ENCODE measurements around the gene CALCB.

Gene CALCB

GRCh38 chr11:15118431-15118830 is 45.0 kb downstream of the CALCB start:
- H2AK5ac ChIP-seq (ENCODE audit: low read length): no peak overlapping the region
- no peak overlapping the region for H3K4me3 ChIP-seq (ENCODE audit: low read depth, low read length)
- no peak overlapping the region for H3K27ac ChIP-seq (ENCODE audit: low read depth, low read length)
- H3K18ac ChIP-seq (ENCODE audit: low read length): no peak overlapping the region
- no peak overlapping the region for H2AFZ ChIP-seq (ENCODE audit: insufficient read depth, low read length, poor library complexity)
- no peak overlapping the region for H4K12ac ChIP-seq (ENCODE audit: low read depth, low read length)
- no peaks in the 10 kb centered on the region for H3K79me2 ChIP-seq (ENCODE audit: control insufficient read depth, insufficient read depth, low read length, poor library complexity)
- H3K23ac ChIP-seq (ENCODE audit: low read length): no peak overlapping the region
- H3K9ac ChIP-seq (ENCODE audit: low read length): no peak overlapping the region
- H4K8ac ChIP-seq (ENCODE audit: low read depth, low read length): no peak overlapping the region
- H2BK120ac ChIP-seq (ENCODE audit: insufficient read depth, low read length, poor library complexity): no peak overlapping the region
- H3K4ac ChIP-seq (ENCODE audit: low read depth, low read length): no peak overlapping the region
- H3K36me3 ChIP-seq (ENCODE audit: control insufficient read depth in 1 of 2, insufficient read depth in 2 of 2, low read length in 2 of 2): no peaks in the 10 kb centered on the region
- H2BK12ac ChIP-seq (ENCODE audit: low read length): no peak overlapping the region
- peaks cover 3% of the 10 kb centered on the region for H3K9me3 ChIP-seq (ENCODE audit: insufficient read depth, low read depth, low read length)
- H3K14ac ChIP-seq (ENCODE audit: low read length): no peak overlapping the region
- H3K27me3 ChIP-seq (ENCODE audit: insufficient read depth, low read length): peaks cover 11% of the 10 kb centered on the region
- H3K4me1 ChIP-seq (ENCODE audit: control insufficient read depth in 1 of 2, insufficient read depth in 2 of 2, low read length in 2 of 2): peaks cover 0 to 4% of the 10 kb centered on the region in 2 experiments
- no peak overlapping the region for H2BK5ac ChIP-seq (ENCODE audit: low read depth, low read length, poor library complexity)
- no peak for DNase-seq
- no peak overlapping the region for H4K91ac ChIP-seq (ENCODE audit: low read depth, low read length)
- H3K79me1 ChIP-seq (ENCODE audit: low read length): no peaks in the 10 kb centered on the region
- no peak overlapping the region for H3K4me2 ChIP-seq (ENCODE audit: low read length)

- Histone ChIP-seq H3K79me1 (ENCODE audit: low read length) (no peaks in the 10 kb centered on the region), H3K9ac (ENCODE audit: low read length) (no peak overlapping the region), H3K27me3 (ENCODE audit: insufficient read depth, low read length) (peaks cover 8% of the 10 kb centered on the region), H3K4me2 (ENCODE audit: low read length) (no peak overlapping the region), H4K8ac (ENCODE audit: low read depth, low read length) (no peak overlapping the region), H3K4me3 (ENCODE audit: low read depth, low read length) (no peak overlapping the region), H2AFZ (ENCODE audit: insufficient read depth, low read length, poor library complexity) (no peak overlapping the region), H2AK5ac (ENCODE audit: low read length) (no peak overlapping the region), H3K18ac (ENCODE audit: low read length) (no peak overlapping the region), H4K12ac (ENCODE audit: low read depth, low read length) (no peak overlapping the region), H3K36me3 (ENCODE audit: control insufficient read depth in 1 of 2, insufficient read depth in 2 of 2, low read length in 2 of 2) (no peaks in the 10 kb centered on the region), H3K4me1 (ENCODE audit: control insufficient read depth in 1 of 2, insufficient read depth in 2 of 2, low read length in 2 of 2) (peaks cover 0 to 4% of the 10 kb centered on the region in 2 experiments), H3K23ac (ENCODE audit: low read length) (no peak overlapping the region), H2BK12ac (ENCODE audit: low read length) (no peak overlapping the region), H3K27ac (ENCODE audit: low read depth, low read length) (no peak overlapping the region), H4K91ac (ENCODE audit: low read depth, low read length) (no peak overlapping the region), H3K79me2 (ENCODE audit: control insufficient read depth, insufficient read depth, low read length, poor library complexity) (no peaks in the 10 kb centered on the region), H3K14ac (ENCODE audit: low read length) (no peak overlapping the region), H3K4ac (ENCODE audit: low read depth, low read length) (no peak overlapping the region), H3K9me3 (ENCODE audit: insufficient read depth, low read depth, low read length) (peaks cover 3% of the 10 kb centered on the region), H2BK5ac (ENCODE audit: low read depth, low read length, poor library complexity) (no peak overlapping the region), H2BK120ac (ENCODE audit: insufficient read depth, low read length, poor library complexity) (no peak overlapping the region)
- no peak for DNase-seq
- no CpG with 5 or more reads among the region's 4 CpGs for WGBS (ENCODE audit: extremely low coverage, insufficient coverage, insufficient read length)
Measured at GRCh38 chr11:15119352-15119751, 46.0 kb downstream of the CALCB start.

- H2BK5ac ChIP-seq (ENCODE audit: low read depth, low read length, poor library complexity): no peak overlapping the region
- H2BK120ac ChIP-seq (ENCODE audit: insufficient read depth, low read length, poor library complexity): no peak overlapping the region
- no peak overlapping the region for H4K91ac ChIP-seq (ENCODE audit: low read depth, low read length)
- H3K4me1 ChIP-seq (ENCODE audit: control insufficient read depth in 1 of 2, insufficient read depth in 2 of 2, low read length in 2 of 2): peaks cover 0 to 2% of the 10 kb centered on the region in 2 experiments
- H2AK5ac ChIP-seq (ENCODE audit: low read length): no peak overlapping the region
- no peak overlapping the region for H3K14ac ChIP-seq (ENCODE audit: low read length)
- DNase-seq: no peak
- no peaks in the 10 kb centered on the region for H3K36me3 ChIP-seq (ENCODE audit: control insufficient read depth in 1 of 2, insufficient read depth in 2 of 2, low read length in 2 of 2)
- H3K27ac ChIP-seq (ENCODE audit: low read depth, low read length): no peak overlapping the region
- peaks cover 6% of the 10 kb centered on the region for H3K27me3 ChIP-seq (ENCODE audit: insufficient read depth, low read length)
- H2BK12ac ChIP-seq (ENCODE audit: low read length): no peak overlapping the region
- peaks cover 3% of the 10 kb centered on the region for H3K9me3 ChIP-seq (ENCODE audit: insufficient read depth, low read depth, low read length)
- H3K9ac ChIP-seq (ENCODE audit: low read length): no peak overlapping the region
- no peak overlapping the region for H2AFZ ChIP-seq (ENCODE audit: insufficient read depth, low read length, poor library complexity)
- no peak overlapping the region for H4K12ac ChIP-seq (ENCODE audit: low read depth, low read length)
- H3K79me2 ChIP-seq (ENCODE audit: control insufficient read depth, insufficient read depth, low read length, poor library complexity): no peaks in the 10 kb centered on the region
- no peaks in the 10 kb centered on the region for H3K79me1 ChIP-seq (ENCODE audit: low read length)
- no peak overlapping the region for H3K18ac ChIP-seq (ENCODE audit: low read length)
- no peak overlapping the region for H3K4me3 ChIP-seq (ENCODE audit: low read depth, low read length)
- no peak overlapping the region for H3K4me2 ChIP-seq (ENCODE audit: low read length)
- no peak overlapping the region for H4K8ac ChIP-seq (ENCODE audit: low read depth, low read length)
- H3K4ac ChIP-seq (ENCODE audit: low read depth, low read length): no peak overlapping the region
- H3K23ac ChIP-seq (ENCODE audit: low read length): no peak overlapping the region
- no CpG with 5 or more reads among the region's 1 CpG for WGBS (ENCODE audit: extremely low coverage, insufficient coverage, insufficient read length)
Measured at GRCh38 chr11:15119826-15120225, 46.4 kb downstream of the CALCB start.

GRCh38 chr11:15123849-15124248 is 50.5 kb downstream of the CALCB start:
- Histone ChIP-seq H3K23ac (ENCODE audit: low read length) (no peak overlapping the region), H2BK120ac (ENCODE audit: insufficient read depth, low read length, poor library complexity) (no peak overlapping the region), H3K9ac (ENCODE audit: low read length) (no peak overlapping the region), H3K14ac (ENCODE audit: low read length) (no peak overlapping the region), H3K4me3 (ENCODE audit: low read depth, low read length) (no peak overlapping the region), H4K12ac (ENCODE audit: low read depth, low read length) (no peak overlapping the region), H2AFZ (ENCODE audit: insufficient read depth, low read length, poor library complexity) (no peak overlapping the region), H2BK5ac (ENCODE audit: low read depth, low read length, poor library complexity) (no peak overlapping the region), H2BK12ac (ENCODE audit: low read length) (no peak overlapping the region), H3K27me3 (ENCODE audit: insufficient read depth, low read length) (no peaks in the 10 kb centered on the region), H3K79me1 (ENCODE audit: low read length) (no peaks in the 10 kb centered on the region), H3K4me2 (ENCODE audit: low read length) (no peak overlapping the region), H4K8ac (ENCODE audit: low read depth, low read length) (no peak overlapping the region), H2AK5ac (ENCODE audit: low read length) (no peak overlapping the region), H3K36me3 (ENCODE audit: control insufficient read depth in 1 of 2, insufficient read depth in 2 of 2, low read length in 2 of 2) (no peaks in the 10 kb centered on the region), H3K18ac (ENCODE audit: low read length) (no peak overlapping the region), H3K4me1 (ENCODE audit: control insufficient read depth in 1 of 2, insufficient read depth in 2 of 2, low read length in 2 of 2) (peaks cover 0 to 2% of the 10 kb centered on the region in 2 experiments), H3K9me3 (ENCODE audit: insufficient read depth, low read depth, low read length) (no peaks in the 10 kb centered on the region), H4K91ac (ENCODE audit: low read depth, low read length) (no peak overlapping the region), H3K4ac (ENCODE audit: low read depth, low read length) (no peak overlapping the region), H3K79me2 (ENCODE audit: control insufficient read depth, insufficient read depth, low read length, poor library complexity) (no peaks in the 10 kb centered on the region), H3K27ac (ENCODE audit: low read depth, low read length) (no peak overlapping the region)
- DNase-seq: peak in 1 of 2 donors; percentile 33
- no CpG with 5 or more reads among the region's 1 CpG for WGBS (ENCODE audit: extremely low coverage, insufficient coverage, insufficient read length)
